DOHH2 (cell line): ENCODE measurements around the gene NXF1.

Experiments
- EZH2phosphoT487 ChIP-seq: fragments of 200-600 bp; sonication (generic); IDR thresholded peaks from 2 replicates; pipeline ENCODE4 v1.6.1; 2017; ENCODE audit warnings: borderline replicate concordance, mild to moderate bottlenecking, antibody characterized with exemption, low read length, moderate library complexity, mixed read lengths
- TF ChIP-seq, protein P1 (sequence below): fragments of 200-600 bp; sonication (generic); IDR thresholded peaks from one replicate; pipeline ENCODE4 v1.5.1; 2014; ENCODE audit warnings: antibody characterized with exemption, mild to moderate bottlenecking, low read depth, low read length; ENCODE audit not compliant: poor library complexity, severe bottlenecking

DNA sequence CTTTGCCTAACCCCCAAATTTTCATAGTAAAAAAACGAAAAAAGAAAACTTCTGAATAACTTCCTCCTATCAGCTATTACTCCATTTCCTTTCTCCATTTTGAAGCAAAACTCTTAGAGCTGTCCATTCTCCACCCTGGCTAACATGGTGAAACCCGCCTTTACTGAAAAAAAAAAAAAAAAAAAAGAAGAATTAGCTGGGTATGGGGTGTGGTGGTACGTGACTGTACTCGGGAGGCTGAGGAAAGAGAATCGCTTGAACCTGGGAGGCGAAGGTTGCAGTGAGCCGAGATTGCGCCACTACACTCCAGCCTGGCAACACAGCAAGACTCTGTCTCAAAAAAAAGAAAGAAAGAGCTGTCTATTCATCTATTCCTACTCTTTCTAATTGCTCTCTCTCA, 11.3 kb upstream of the NXF1 start:
- TF ChIP-seq, protein P1, sequence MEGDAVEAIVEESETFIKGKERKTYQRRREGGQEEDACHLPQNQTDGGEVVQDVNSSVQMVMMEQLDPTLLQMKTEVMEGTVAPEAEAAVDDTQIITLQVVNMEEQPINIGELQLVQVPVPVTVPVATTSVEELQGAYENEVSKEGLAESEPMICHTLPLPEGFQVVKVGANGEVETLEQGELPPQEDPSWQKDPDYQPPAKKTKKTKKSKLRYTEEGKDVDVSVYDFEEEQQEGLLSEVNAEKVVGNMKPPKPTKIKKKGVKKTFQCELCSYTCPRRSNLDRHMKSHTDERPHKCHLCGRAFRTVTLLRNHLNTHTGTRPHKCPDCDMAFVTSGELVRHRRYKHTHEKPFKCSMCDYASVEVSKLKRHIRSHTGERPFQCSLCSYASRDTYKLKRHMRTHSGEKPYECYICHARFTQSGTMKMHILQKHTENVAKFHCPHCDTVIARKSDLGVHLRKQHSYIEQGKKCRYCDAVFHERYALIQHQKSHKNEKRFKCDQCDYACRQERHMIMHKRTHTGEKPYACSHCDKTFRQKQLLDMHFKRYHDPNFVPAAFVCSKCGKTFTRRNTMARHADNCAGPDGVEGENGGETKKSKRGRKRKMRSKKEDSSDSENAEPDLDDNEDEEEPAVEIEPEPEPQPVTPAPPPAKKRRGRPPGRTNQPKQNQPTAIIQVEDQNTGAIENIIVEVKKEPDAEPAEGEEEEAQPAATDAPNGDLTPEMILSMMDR = no peak
- TF ChIP-seq EZH2phosphoT487 = no peak
